Hematopoietic multipotent progenitor cell treated with erythropoietin and hydrocortisone succinate and interleukin-3 and kit ligand, for 17 days (in vitro differentiated cells): Measurements from ENCODE around the gene MGLL.

Source experiments
- DNase-seq: peaks from one replicate; pipeline ENCODE4 v3.0.0-alpha.2; 2015; ENCODE audit warnings: low spot score

Gene MGLL

DNA sequence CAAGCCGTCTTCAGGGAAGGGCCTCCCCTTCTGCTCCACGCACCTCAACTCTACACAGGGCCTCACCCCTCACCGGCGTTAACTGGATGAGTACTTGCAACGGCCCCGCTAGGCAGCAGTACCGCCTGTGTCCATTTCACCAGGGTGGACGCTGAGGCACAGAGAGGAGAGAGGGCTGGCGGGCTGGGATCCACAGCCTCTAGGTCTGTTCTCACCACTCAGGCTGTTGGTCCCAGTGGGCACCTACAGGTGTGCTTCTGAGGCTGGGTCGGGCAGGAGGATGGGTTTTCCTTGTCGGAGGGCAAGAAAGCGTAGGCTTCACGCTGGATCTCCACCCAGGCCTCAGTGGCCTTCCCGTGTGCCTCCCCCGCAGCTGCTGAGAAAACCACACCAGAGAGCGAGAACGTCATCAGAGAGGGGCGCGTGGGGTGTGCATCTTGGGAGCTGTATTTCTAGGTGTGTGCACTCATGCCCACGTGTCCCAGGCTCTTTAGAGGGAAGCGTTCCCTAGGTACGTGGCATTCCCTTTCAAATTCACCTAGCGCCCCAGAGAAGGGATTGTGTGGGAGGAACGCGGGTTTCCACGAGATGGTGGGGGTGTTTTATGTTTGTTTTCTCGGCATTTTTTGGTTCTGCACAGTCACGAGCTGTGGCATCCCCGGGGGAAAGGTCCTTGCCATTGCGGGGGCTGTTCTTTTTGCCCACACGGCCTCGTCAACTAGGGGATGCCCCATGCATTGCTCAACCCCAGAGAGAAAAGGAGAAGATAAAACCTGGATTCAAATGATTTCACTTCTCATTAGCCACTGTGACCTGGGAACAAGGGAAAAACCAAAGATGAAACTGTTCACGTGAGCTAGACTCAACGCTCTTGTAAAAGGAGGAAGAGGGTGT lies 67.7 kb downstream of the MGLL start:
- no peak for DNase-seq

DNA sequence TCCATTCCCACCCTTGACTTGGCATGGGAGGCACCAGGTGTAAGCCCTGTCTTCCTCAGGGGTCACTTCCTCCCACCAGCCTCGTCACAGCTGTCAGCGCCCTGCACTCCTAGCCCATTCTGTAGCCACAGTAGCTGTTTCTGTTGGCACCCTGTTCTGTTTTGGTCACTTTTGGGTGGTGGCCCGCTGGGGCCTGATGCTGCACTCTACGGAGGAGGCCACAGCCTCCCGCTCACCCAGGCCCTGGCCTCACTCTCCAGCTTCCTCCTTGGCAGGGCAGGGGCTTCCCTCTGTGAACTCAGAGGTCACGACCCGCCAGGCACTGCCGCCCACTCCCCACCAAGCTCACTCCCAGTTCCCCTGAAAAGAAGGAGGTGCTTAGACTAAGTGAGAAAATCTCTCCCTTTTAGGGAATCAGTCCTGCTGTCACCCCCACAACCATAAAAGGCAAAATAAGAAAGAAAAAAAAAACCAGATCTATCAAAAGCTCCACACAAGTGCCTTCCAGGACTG lies 68.4 kb downstream of the MGLL start:
- DNase-seq = no peak

DNA sequence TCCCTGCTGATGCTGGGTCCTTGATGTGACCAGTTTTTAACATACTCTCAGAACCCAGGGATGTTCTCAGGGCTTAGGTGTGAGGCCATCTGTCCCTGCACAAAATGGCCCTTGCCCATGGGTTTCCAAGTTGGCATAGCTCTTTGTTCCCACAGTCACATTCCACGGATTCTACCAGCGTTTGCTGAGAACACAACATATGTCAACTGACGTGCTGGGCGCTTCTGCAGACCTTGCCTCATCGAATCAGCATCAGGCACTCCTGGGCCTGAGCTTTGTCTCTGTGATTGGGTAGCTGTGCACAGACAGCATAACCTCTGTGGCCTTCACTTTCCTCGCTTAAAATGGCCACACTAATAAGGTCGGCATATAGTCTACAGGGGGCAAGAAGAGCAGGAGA lies 69.0 kb downstream of the MGLL start:
- no peak for DNase-seq

DNA sequence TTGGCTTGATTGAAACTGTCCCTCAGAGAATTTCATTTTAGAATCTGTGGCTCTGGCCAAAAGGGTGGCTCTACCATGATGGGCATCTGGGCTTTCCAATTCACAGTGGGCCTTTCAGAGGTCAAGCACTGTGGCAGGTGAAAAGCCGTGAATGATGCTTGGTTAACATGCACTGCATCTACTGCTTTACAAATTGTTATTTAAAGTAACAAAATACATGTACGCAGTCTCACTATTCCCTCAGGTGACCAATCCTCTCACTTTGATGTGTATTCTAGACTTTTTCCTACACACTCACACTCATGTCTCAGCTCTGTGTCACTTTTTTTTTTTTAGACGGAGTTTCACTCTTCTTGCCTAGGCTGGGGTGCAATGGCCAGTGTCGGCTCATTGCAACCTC lies 70.5 kb downstream of the MGLL start:
- DNase-seq = no peak

DNA sequence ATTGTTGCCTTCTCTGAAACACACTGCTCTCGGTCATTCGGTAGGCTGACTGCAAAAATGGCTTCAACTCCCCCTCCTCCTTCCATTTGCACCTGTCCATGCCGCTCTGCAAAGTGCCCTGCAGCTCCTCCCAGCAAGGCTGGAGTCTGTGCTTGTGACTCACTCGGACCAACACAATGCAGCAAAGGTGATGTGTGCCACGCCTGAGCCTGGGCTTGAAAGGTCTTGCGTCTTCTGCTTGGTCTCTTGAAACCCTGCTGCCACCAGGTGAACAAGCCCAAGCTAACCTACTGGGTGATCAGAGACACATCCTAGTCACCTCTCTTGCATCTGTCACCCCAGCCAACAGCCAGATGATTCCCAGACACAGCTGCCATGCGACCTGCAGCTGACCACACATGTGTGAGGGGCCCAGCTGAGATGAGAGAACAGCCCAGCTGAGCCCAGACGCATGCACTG lies 71.1 kb downstream of the MGLL start:
- DNase-seq = no peak

DNA sequence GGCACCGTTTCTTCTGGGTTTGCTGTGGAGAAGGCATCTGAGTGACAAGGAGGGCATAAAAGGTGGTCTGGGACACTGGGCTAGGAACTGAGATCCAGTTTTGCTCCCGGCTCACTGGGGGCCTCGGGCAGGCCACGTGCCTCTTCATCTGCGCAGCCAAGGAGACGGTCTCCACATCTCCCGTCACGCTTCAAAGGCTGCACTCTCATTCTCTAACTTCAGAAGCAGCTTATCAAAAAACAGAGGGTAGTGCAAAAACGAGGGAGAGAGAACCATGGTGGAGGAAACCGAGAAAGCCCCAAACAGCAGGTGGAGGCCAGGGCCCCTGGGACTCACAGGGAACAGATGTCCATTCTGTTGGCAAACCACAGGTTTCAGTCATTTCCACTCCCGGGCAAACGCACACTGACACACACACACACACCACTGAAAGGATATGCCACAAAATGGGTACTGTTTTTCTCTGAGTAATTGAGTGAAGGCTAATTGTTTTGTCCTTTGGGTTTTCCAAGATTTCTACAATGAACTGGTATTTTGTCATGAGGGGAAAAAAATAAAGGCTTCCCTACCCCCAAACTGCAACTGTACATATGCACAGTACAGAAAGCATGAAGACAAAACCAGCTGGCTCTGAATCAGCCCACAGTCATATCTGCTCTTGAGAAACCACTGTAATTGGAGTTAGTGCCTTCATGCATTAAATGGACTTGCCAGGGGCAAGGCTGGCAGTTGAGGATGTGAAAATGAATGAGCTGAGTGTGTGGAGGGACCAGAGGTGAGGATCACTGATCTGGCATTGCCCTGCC lies 71.9 kb downstream of the MGLL start:
- no peak for DNase-seq

DNA sequence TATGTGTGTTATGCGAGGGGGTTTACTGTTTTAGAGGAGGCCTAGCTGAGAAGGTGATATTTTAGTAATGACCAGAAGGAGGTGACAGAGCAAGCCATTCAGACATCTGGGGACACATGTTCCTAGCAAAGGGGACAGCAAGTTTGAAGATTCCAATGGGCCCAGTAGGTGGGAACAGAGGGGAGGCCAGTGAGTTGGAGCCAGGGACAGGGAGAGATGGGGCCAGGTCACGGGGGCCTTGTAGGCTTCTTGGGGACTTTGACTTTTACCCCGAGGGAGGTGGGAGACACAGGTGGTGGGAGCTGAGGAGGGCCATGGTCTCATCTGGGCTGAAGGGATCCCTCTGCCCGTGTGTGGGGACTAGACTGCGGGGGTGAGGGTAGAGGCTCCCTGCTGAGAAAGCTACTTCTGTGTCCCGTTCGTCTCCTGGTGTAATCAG lies 72.5 kb downstream of the MGLL start:
- no peak for DNase-seq

DNA sequence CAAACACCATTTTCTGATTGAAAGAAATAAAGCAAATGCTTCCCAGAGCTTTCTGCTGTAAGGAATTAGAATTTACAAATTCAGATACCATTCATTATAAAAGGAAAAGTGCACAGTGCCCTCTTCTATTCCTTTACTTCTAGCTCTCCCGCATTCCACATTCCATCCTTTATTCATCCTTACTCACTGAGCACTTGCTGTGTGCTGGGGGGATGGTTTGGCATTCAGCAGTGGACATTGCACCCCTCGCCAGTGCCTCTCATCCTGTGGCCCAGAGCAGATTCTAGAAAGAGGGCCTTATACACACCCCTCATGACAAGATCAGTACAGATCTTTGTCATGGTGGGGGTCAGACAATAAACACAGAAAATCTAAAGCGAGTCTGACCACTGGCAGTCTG lies 73.0 kb downstream of the MGLL start:
- DNase-seq = no peak

DNA sequence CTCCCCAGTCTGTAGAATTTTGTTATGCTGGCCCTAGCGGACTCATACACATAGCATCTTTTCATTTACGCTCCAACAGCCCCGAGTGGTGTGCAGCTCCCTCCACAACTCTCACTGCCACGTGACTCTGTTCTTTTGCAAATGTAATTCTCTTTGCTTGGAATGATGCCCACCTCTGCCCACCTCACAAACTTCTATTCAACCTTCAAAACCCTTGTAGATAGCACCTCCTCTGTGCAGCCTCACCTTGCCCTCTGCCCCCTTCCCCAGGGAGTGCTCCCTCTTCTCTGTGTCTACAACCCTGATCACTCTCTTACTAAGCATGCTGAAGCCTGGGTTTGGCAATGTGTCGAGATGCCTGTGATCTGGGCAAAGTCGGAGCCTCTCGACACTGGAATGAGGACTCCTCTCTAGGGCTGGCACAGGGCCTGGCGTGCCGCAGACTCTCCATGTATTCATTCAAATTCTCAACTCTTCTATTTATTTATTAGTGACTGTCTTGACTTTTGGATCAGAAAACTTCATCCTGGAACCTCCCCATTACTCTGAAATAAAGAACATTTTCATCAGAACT lies 73.5 kb downstream of the MGLL start:
- no peak for DNase-seq

DNA sequence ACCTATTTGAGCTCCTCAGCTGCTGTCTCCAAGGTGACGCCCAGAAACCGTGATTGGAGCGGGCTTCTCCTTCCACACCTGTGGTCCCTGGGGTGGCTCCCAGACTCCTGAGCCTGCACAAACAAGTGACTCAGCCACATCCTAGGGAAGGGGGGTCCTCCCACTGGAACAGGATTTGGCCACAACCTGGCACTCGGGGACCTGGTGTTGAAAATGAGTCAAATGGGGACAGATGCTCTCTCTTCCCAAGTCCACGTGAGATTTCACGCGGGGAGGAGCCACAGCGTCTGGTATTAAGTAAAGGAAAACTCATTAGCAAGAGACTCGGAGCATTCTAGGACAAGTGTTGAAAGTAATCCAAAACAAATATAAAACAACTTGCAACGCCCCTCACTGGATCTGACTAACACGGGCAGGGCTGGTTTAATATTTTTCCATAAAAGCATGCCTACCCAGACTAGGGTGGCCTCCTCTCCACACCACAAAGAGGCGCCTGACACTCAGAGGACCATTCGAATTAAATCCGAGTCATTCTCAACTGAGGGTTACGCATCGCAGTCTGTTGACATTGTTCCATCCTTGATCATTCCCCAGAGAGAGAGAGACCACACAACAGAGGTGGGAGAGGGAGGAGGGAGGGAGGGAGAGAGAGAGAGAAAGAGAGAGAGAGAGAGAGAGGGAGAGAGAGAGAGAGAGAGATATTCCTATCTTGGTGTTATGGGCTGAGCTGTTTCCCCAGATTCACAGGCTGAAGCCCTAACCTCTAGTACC lies 74.4 kb downstream of the MGLL start:
- DNase-seq = no peak

DNA sequence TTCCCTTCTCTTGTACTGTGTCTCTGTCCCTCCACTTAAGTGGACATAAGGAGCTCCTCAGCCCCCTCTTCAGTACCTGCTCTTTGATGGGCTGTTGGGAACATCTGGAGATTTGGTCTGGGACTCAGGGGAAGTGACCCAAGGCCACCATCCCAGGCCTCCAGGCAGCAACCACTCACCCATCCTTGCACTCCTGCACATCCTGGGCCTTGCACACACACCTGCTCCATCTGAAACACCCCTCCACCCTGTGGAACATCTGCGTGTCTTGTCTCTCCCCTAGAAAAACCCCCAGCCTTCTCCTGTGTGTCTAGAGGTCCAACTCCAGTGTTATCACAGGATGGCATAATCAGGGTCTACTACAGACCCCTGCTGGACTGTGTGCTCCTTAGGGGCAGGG lies 75.2 kb downstream of the MGLL start:
- DNase-seq = no peak

DNA sequence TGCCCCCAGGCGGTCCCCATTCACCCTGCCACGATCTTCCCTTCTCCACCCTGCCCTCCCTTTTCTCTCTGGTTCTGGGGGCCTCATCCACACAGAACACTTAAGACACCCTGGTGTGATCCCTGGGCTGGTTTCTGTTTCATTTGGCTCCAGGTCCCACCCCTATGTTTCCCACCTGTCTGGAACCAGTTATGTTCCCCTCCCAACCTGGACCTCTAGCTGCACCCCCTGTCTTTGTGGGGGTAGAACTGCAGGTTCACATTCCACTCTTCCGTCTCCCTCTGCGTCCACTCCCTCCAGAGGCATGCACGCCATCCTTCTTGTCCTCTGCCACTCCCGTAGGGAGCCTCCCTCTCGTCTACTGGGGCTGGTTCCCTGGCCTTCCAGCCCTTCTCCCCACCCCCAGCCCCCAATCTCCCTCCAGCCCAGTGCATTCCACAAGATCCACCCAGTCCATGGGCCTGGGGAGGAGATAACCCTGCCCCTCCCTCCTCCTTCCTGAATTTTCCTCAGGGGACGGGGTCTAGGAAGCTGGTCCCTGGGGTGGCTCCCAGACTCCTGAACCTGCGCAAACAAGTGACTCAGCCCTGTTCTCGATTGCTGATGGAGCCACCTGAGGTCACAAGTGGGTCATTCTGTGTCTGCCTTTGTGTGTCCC lies 75.8 kb downstream of the MGLL start:
- DNase-seq = no peak

DNA sequence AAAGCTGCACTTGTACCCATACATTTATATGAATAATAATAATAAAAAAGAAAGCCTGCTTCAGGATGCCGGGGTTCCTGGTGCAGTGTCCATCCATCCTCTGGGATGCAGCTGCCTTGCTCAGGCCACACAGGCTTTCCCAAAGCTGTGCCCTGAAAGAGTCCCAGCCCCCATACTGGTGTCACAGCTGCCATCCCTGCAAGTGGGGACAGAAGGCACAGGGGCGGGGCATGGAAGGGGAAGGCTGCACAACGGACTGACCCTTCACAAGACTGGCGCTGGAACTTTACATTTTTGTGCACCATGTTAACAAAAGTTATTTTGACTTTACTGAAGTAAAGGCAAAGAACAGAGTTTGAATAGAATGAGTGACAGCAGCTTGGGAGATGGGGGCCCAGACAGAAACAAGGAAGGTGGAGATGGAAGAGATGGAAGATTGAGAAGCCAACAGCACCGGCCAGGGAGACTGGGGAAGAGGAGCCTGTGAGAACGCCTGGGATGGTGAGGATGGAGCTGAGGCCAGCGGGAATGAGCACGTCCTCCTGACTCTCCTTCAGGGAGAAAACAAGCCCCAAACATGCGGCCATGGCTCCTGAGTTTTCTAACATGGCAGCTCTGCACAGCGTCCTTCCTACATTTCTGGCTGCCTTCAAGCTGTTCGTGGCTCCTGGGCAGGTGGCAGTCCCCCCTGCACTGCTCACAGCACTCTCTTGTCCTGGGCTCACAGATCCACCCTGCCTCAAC lies 76.5 kb downstream of the MGLL start:
- no peak for DNase-seq

DNA sequence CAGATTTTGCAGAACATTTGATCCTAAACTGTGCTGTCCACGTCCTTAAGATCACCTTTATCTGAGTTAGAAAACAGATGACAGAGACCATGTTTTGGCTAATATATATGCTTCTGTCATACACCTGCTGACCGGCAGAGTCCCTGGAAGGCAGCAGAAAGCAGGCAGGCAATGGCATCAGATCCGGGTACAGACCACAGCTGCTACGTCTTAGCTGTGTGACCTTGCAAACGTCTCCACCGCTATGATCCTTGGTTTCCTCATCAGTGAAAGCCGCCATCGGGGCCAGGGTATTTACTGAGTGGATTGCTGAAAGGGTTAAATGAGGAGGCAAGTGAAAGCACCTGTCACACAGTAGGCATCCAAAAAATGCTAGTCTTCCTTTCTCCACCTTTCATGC lies 77.4 kb downstream of the MGLL start:
- DNase-seq = no peak

DNA sequence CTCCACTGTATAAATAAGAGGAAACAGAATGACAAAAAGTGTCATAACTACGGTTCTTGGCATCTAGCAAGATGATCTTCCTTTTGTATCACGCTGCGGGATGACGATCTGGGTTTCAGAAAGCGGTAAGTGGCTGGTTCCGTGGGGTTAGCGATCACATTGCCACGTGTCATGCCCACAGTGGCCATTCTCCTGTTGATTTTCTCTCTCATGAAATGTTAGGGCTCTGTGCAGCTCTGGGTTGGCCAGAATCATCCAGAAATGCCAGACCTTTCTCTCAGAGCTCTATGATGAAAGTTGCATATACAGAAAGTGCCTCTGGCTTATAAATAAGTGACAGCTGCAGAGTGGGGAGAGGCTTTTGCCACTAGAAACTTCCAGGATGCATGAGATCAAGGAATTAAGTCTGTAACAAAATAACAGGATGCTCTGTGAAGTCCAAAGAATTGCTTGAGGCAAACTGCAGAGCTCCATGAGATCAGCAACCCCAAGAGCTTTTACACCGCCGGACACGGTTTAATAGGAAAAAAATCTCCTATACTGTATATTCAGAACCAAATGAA lies 78.0 kb downstream of the MGLL start:
- DNase-seq = no peak

DNA sequence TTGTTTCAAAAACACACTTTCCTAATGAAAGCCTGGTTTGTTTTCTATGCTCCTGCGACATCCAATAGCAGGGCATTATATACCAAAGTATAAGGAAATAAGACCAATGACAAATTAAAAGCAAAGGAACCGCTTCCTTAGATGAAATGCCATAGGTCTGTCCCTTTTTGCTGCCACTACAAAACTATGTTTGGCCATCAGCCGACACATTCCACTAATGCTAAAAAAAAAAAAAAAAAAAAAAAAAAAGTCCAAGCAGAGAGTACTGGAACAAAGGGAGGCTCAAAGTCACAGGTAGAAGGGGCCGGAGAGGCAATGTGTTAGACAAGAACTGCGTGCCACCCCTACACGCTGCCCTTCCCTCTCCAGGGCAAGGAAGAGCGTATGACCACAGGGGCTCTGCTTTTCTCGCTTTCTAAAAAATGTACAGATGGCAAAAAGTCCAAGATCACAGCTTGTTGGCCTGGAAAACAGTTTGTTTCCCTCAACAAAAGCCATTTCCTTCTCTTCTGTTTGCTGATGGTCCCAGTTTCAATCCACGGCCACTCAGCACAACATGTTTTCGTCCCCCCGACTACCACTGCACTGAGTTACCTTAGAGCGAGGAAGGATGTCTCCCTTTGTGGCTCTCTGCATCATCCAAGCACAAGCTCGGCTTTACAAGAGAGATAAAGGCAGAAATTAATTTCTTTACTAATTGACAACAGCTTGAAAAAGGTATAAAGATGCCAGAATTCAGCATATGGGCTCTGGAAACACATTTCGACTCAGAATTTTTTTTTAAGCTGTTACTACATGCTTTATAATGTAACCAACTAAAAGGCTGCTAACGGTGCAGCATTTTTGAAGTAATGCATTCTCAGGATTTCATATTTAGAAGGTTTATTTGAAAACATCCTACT lies 78.7 kb downstream of the MGLL start:
- no peak for DNase-seq

DNA sequence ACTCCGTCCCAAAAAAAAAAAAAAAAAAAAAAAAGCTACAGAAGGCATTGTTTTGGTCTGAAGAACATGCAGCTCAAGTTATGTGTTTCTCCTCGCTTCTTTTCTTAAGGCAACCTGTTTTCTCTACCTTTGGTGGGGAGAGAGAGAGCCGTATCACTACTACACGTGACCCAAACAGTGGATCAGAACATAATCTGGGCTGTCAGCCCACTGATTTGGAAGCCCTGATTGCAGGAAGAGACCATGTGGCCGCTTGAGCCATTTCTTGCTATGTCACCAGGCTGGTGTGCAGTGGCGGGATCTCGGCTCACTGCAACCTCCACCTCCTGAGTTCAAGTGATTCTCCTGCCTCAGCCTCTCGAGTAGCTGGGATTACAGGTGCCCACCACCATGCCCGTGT lies 79.7 kb downstream of the MGLL start:
- DNase-seq = no peak

DNA sequence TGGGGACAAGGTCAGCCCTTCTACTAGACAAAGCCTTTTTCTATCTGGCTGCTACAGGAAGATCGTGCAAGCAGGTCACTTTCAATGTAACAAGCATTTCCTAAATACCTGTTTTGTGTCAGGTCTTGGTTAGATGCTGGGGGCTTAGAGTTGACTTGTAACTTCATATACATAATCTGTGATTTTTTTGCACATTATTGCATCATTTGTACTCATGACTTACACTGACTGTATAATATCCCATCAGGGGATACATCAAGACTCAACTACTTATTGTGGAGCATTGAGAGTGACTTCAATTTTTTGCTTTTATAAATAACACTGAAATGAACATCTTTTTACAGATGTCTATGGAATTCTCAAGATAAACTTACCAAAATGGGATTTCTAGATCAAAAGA lies 80.6 kb downstream of the MGLL start:
- DNase-seq = no peak

DNA sequence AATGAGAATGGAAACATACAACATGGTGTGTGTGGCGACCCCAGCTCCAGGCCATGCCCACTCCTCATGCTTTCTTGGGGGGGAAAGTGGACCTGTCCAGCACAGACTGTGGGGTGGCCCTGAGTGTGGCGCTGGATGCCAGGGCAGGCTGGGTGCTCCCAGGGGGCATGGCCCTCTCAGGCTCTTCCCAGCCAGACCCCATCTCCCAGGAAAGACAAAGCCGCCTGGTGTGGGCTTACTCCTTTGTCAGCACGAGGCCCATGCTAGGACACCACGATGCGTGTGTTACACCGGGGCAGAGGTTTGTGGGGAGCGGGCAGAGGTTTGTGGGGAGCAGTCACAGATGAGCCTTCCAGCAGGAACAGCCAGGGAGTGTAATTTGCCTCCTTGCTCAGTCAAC lies 81.1 kb downstream of the MGLL start:
- no peak for DNase-seq
